Activated B cell treated with CpG ODN at 0.5 μM for 24 hours (primary cell): ENCODE data around the gene PINLYP. TPM values are rescaled to one million over a fixed set of nuclear protein-coding genes. Genes with fewer than 3 reads are reported as not detected.

ENCODE experiments used
- ATAC-seq: fragments of 200-7000 bp; cut with Tn5 transposase; one replicate; pipeline ENCODE4 v1.10.0; 2021; ENCODE audit warnings: low read depth, mild to moderate bottlenecking, moderate library complexity
- CTCF ChIA-PET: fragments of 350-600 bp; sonication (Branson Sonifier 250); formaldehyde crosslinking; loops from one replicate; lab custom pipeline; 2021; ENCODE audit warnings: antibody characterized with exemption; lab: Charles Lee
- POLR2A ChIA-PET: fragments of 350-600 bp; sonication (Branson Sonifier 250); formaldehyde crosslinking; loops from one replicate; lab custom pipeline; 2021; ENCODE audit warnings: antibody characterized with exemption; lab: Charles Lee
- DNase-seq: peaks from one replicate; pipeline ENCODE4 v3.0.0; 2022
- H3K27ac Mint-ChIP-seq: one replicate; pipeline ENCODE4 v1.8.0; 2020; ENCODE audit warnings: mixed read lengths
- H3K27me3 Mint-ChIP-seq: one replicate; pipeline ENCODE4 v1.8.0; 2021; ENCODE audit warnings: mixed read lengths
- H3K36me3 Mint-ChIP-seq: one replicate; pipeline ENCODE4 v1.8.0; 2021; ENCODE audit warnings: low read depth, mixed read lengths
- H3K4me1 Mint-ChIP-seq: one replicate; pipeline ENCODE4 v1.8.0; 2021; ENCODE audit warnings: mixed read lengths
- H3K4me3 Mint-ChIP-seq: one replicate; pipeline ENCODE4 v1.8.0; 2020; ENCODE audit warnings: mild to moderate bottlenecking, mixed read lengths
- H3K9me3 Mint-ChIP-seq: one replicate; pipeline ENCODE4 v1.8.0; 2020; ENCODE audit warnings: mixed read lengths
- intact Hi-C: fragments of 100-400 bp; cut with micrococcal nuclease; formaldehyde crosslinking; loops from one replicate; pipeline ENCODE4 v1.15.1; 2024
- total RNA-seq: library from RNA; stranded (reverse); gene quantifications from 2 replicates; pipeline ENCODE4 v1.2.3, GENCODE V29; 2022
- TF ChIP-seq, protein P1 (sequence below): fragments of 200-600 bp; IDR thresholded peaks from one replicate; pipeline ENCODE4 v1.8.0; 2022; ENCODE audit warnings: antibody characterized with exemption, mild to moderate bottlenecking

Gene PINLYP
- total RNA-seq, 1 donor from 2014 or later, result 2.1 TPM

DNA sequence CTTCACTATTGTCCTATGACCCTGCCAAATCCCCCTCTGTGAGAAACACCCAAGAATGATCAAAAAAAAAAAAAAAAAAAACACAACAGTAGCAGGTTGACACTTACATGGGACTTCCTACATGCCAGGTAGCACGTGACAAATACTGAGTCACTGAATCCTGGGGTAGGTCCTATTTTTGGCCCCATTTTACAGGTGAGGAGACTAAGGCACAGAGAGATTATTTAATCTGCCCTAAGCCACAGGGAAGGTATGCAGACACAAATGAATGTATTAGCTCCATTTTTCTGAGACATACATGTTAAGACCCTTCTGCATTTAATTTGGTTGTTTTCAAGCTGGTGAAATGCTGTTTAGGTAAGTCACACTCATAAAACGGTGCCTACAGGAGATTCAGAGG, 26.9 kb upstream of the PINLYP start:
- Mint-ChIP-seq H3K9me3 (no peaks in the 10 kb centered on the region), H3K4me3 (no peak overlapping the region), H3K36me3 (peaks cover 63% of the 10 kb centered on the region), H3K27ac (no peak overlapping the region), H3K4me1 (no peaks in the 10 kb centered on the region), H3K27me3 (no peaks in the 10 kb centered on the region)
- DNase-seq (no peak), ATAC-seq (no peak)
- TF ChIP-seq, protein P1, sequence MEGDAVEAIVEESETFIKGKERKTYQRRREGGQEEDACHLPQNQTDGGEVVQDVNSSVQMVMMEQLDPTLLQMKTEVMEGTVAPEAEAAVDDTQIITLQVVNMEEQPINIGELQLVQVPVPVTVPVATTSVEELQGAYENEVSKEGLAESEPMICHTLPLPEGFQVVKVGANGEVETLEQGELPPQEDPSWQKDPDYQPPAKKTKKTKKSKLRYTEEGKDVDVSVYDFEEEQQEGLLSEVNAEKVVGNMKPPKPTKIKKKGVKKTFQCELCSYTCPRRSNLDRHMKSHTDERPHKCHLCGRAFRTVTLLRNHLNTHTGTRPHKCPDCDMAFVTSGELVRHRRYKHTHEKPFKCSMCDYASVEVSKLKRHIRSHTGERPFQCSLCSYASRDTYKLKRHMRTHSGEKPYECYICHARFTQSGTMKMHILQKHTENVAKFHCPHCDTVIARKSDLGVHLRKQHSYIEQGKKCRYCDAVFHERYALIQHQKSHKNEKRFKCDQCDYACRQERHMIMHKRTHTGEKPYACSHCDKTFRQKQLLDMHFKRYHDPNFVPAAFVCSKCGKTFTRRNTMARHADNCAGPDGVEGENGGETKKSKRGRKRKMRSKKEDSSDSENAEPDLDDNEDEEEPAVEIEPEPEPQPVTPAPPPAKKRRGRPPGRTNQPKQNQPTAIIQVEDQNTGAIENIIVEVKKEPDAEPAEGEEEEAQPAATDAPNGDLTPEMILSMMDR, result no peak
- CTCF ChIA-PET, result interaction anchor here (1.0 kb wide), 1 partner anchor 9 kb away, joined by 3 read pairs; no protein-coding TSS in a partner anchor
- intact Hi-C loops, result no loop called here
- POLR2A ChIA-PET, result interaction anchor here (0.6 kb wide), 1 partner anchor 62 kb away, joined by 4 read pairs; no protein-coding TSS in a partner anchor

DNA sequence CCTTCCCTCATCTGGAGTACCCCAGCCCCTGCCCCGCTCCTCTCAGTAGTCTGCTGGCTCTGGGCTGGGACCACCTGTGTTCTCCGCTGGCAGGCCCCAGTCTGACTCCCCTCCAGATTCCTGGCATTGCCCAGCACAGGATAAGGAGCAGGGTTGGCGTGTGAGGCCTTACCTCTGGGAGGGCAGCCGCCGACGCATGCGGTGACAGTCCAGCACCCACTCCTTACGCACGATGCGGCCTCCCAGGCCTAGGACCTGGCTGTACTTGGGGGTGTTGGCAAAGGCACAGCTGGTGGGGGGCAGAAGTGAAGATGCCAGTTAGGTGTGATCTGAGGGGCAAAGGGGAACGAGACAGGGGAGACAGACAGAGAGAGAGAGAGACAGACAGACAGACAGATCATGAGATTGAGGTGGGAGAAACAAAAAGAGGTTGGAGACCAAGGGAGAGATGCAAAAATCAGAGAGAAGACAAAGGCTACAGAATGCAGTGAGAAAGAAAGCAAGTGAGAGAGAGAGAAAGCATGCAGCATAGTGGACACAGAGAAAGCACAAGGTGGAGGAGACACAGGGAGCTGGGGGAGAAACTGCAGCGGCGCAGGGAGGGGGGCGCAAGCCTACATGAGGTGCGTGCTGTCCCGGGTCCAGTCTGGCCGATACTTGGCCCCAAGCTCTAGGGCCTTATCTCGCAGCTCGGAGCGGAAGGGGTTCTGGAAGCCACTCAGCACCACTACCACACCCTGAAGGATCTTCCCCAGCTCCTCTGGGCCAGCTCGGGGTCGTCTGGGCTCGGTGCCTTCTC, 24.0 kb upstream of the PINLYP start:
- H3K9me3 Mint-ChIP-seq, result no peaks in the 10 kb centered on the region
- H3K4me3 Mint-ChIP-seq, result no peak overlapping the region
- H3K27me3 Mint-ChIP-seq, result no peaks in the 10 kb centered on the region
- DNase-seq (no peak), ATAC-seq (no peak)
- peaks cover 8% of the 10 kb centered on the region for H3K4me1 Mint-ChIP-seq
- ChIA-PET CTCF (no interaction called here), POLR2A (interaction anchor here (0.6 kb wide), 1 partner anchor 655 kb away, joined by 3 read pairs; no protein-coding TSS in a partner anchor)
- TF ChIP-seq, protein P1, result no peak
- peaks cover 60% of the 10 kb centered on the region for H3K36me3 Mint-ChIP-seq
- peak overlapping the region; percentile 36 for H3K27ac Mint-ChIP-seq
- intact Hi-C loops, result loop anchor here (10.0 kb wide), 1 partner anchor 193 kb away; no protein-coding TSS in a partner anchor

DNA sequence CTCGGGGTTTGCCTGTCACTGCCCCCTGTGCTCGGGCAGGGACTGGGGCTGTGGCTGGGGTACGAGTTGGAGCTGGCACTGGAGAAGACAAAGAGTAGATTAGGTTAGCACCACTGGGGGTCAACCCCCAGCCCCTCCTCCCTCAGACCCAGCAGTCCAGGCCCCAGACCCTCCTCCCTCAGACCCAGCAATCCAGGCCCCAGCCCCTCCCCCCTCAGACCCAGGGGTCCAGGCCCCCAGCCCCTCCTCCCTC, 23.5 kb upstream of the PINLYP start:
- CTCF ChIA-PET, result no interaction called here
- H3K9me3 Mint-ChIP-seq, result no peaks in the 10 kb centered on the region
- H3K27ac Mint-ChIP-seq, result no peak overlapping the region
- no peak for DNase-seq
- peaks cover 60% of the 10 kb centered on the region for H3K36me3 Mint-ChIP-seq
- POLR2A ChIA-PET, result no interaction called here
- TF ChIP-seq, protein P1, result no peak
- H3K27me3 Mint-ChIP-seq, result no peaks in the 10 kb centered on the region
- peaks cover 8% of the 10 kb centered on the region for H3K4me1 Mint-ChIP-seq
- no peak for ATAC-seq
- no peak overlapping the region for H3K4me3 Mint-ChIP-seq
- intact Hi-C loops, result loop anchor here (10.0 kb wide), 1 partner anchor 193 kb away; no protein-coding TSS in a partner anchor

DNA sequence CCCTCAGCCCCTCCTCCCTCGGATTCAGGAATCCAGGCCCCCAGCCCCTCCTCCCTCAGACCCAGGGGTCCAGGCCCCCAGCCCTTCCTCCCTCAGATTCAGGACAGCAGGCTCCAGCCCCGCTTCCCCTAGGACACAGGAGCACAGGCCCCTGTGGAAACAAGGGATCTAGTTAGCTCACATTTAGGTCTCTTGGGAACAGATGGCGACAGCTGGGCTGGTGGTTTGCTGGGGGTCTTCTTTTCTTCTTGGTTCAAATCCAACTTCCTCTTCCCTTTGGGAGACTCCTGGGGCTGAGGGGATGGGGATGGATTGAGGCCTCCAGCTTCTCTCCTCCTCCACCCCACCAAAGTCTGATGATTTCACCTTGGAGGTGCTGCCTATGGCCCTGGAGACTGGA, 23.0 kb upstream of the PINLYP start:
- TF ChIP-seq, protein P1, result no peak
- ATAC-seq (no peak), DNase-seq (no peak)
- CTCF ChIA-PET, result interaction anchor here (1.6 to 7.8 kb wide), 2 partner anchors 36 to 43 kb away, joined by 4 to 92 read pairs; partner anchors contain the start of genes IRGQ and ZNF576
- intact Hi-C loops, result loop anchor here (10.0 kb wide), 1 partner anchor 192 kb away; no protein-coding TSS in a partner anchor
- H3K27me3 Mint-ChIP-seq, result no peaks in the 10 kb centered on the region
- no peak overlapping the region for H3K4me3 Mint-ChIP-seq
- POLR2A ChIA-PET, result no interaction called here
- H3K9me3 Mint-ChIP-seq, result no peaks in the 10 kb centered on the region
- no peak overlapping the region for H3K27ac Mint-ChIP-seq
- peaks cover 62% of the 10 kb centered on the region for H3K36me3 Mint-ChIP-seq
- H3K4me1 Mint-ChIP-seq, result peaks cover 8% of the 10 kb centered on the region

DNA sequence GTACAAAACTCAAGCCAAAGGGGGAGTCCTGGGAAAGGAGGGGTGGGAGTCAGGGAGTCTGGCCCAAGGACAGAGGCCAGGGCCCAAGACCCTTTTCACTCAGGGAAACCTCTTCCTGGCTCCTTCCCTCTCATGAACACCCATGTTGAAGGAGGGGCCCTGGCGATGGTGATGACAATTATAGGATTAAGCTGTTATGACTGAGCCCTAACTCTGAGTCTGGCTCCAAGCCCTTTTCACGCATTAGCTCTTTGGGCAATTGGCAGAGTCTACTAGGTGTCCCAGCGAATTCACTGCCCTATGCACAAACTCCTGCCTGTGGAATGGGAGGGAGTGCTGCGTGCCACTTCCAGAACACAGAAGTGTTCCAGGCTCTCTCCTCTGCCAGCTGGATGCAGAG, 21.9 kb upstream of the PINLYP start:
- ChIA-PET POLR2A (interaction anchor here (1.4 kb wide), 1 partner anchor 41 kb away, joined by 4 read pairs; no protein-coding TSS in a partner anchor), CTCF (interaction anchor here (1.6 to 7.8 kb wide), 3 partner anchors 35 to 121 kb away, joined by 4 to 92 read pairs (median 4); partner anchors contain the start of genes IRGQ and ZNF576)
- no peak overlapping the region for H3K4me3 Mint-ChIP-seq
- H3K9me3 Mint-ChIP-seq, result no peaks in the 10 kb centered on the region
- H3K36me3 Mint-ChIP-seq, result peaks cover 63% of the 10 kb centered on the region
- no peaks in the 10 kb centered on the region for H3K27me3 Mint-ChIP-seq
- DNase-seq (no peak), ATAC-seq (no peak)
- TF ChIP-seq, protein P1, result no peak
- intact Hi-C loops, result loop anchor here (10.0 kb wide), 1 partner anchor 191 kb away; no protein-coding TSS in a partner anchor
- H3K27ac Mint-ChIP-seq, result no peak overlapping the region
- peaks cover 8% of the 10 kb centered on the region for H3K4me1 Mint-ChIP-seq
